B cell (primary cell): Measurements from ENCODE around the gene ITGB7. TPM values are rescaled to one million over a fixed set of nuclear protein-coding genes. Genes with fewer than 3 reads are reported as not detected.

Experiments used
- ATAC-seq: fragments of 200-7000 bp; cut with Tn5 transposase; one replicate; pipeline ENCODE4 v1.10.0; 2021; ENCODE audit warnings: low read depth, mild to moderate bottlenecking, moderate number of reproducible peaks, moderate library complexity
- CTCF ChIA-PET: fragments of 350-600 bp; sonication (Branson Sonifier 250); formaldehyde crosslinking; loops from one replicate; lab custom pipeline; 2021; ENCODE audit warnings: antibody characterized with exemption, inconsistent platforms; lab: Charles Lee
- POLR2A ChIA-PET: fragments of 350-600 bp; sonication (Branson Sonifier 250); formaldehyde crosslinking; loops from one replicate; lab custom pipeline; 2021; ENCODE audit warnings: antibody characterized with exemption; lab: Charles Lee
- DNase-seq: peaks from one replicate; pipeline ENCODE4 v3.0.0; 2013
- H2AFZ ChIP-seq: 2 replicates; pipeline ENCODE4 v1.6.1; 2012; ENCODE audit warnings: mild to moderate bottlenecking, low read depth, low read length; ENCODE audit not compliant: insufficient read depth, poor library complexity, severe bottlenecking
- H3K27ac ChIP-seq, 2 donors: 1 replicate in 1 of 2; 2 replicates in 1 of 2; pipeline ENCODE4 v1.5.1; 2012 to 2013; ENCODE audit warnings: low read length in 2 of 2, mild to moderate bottlenecking in 2 of 2, moderate library complexity in 1 of 2
- H3K27me3 ChIP-seq, 4 experiments: fragments of 200-600 bp in 1 of 4; sonication (generic) in 1 of 4; replicated peaks in 1 of 4; 1 replicate in 2 of 4; 2 replicates in 2 of 4; pipeline versions ENCODE4 v1.6.1 to v1.7.0; 2013 to 2016; ENCODE audit warnings: low read length in 3 of 4, mild to moderate bottlenecking in 2 of 4, mixed read lengths in 1 of 4, moderate library complexity in 1 of 4; ENCODE audit not compliant: insufficient read depth in 4 of 4, control insufficient read depth in 3 of 4; ENCODE audit errors: control extremely low read depth in 1 of 4
- H3K36me3 ChIP-seq, 2 experiments: replicated peaks in 1 of 2; 1 replicate in 1 of 2; 2 replicates in 1 of 2; pipeline versions ENCODE4 v1.6.1 to v1.7.1; 2013; ENCODE audit warnings: low read length in 1 of 2; ENCODE audit not compliant: insufficient read depth in 2 of 2, control insufficient read depth in 1 of 2; ENCODE audit errors: control extremely low read depth in 1 of 2, extremely low read depth in 1 of 2
- H3K4me1 ChIP-seq, 2 donors: fragments of 200-600 bp in 1 of 2; sonication (generic) in 1 of 2; 1 replicate in 1 of 2; 2 replicates in 1 of 2; pipeline versions ENCODE4 v1.5.1 to v1.6.1; 2013 to 2017; ENCODE audit warnings: low read length in 2 of 2; ENCODE audit not compliant: control insufficient read depth in 2 of 2, insufficient read depth in 2 of 2
- H3K4me2 ChIP-seq: replicated peaks from 2 replicates; pipeline ENCODE3; 2012; ENCODE audit warnings: mild to moderate bottlenecking, low read depth, low read length; ENCODE audit not compliant: poor library complexity, severe bottlenecking
- H3K4me3 ChIP-seq, 5 experiments: fragments of 200-600 bp in 1 of 5; sonication (generic) in 1 of 5; 1 replicate in 3 of 5; 2 replicates in 2 of 5; pipeline versions ENCODE4 v1.5.1 to v1.7.0; 2011 to 2016; ENCODE audit warnings: low read length in 4 of 5, mild to moderate bottlenecking in 4 of 5, low read depth in 2 of 5, control low read depth in 1 of 5, moderate library complexity in 1 of 5; ENCODE audit not compliant: insufficient read depth in 1 of 5; ENCODE audit errors: control extremely low read depth in 1 of 5, extremely low read depth in 1 of 5
- H3K79me2 ChIP-seq: fragments of 200-600 bp; sonication (generic); one replicate; pipeline ENCODE4 v1.6.0; 2016; ENCODE audit warnings: low read length; ENCODE audit not compliant: control insufficient read depth, insufficient read depth
- H3K9ac ChIP-seq: fragments of 200-600 bp; sonication (generic); 2 replicates; pipeline ENCODE4 v1.6.1; 2017; ENCODE audit warnings: mild to moderate bottlenecking, low read length, moderate library complexity
- H3K9me3 ChIP-seq, 3 donors: one replicate each; pipeline versions ENCODE4 v1.6.1 to v1.7.1; 2013; ENCODE audit warnings: low read length in 2 of 3; ENCODE audit not compliant: control insufficient read depth in 2 of 3, insufficient read depth in 1 of 3; ENCODE audit errors: control extremely low read depth in 1 of 3
- H4K20me1 ChIP-seq: 2 replicates; pipeline ENCODE4 v1.6.0; 2012; ENCODE audit warnings: mild to moderate bottlenecking, low read length; ENCODE audit not compliant: insufficient read depth, control insufficient read depth, poor library complexity, severe bottlenecking
- H3K27ac Mint-ChIP-seq: one replicate; pipeline ENCODE4 v1.8.0; 2021; ENCODE audit warnings: mixed read lengths
- H3K27me3 Mint-ChIP-seq: one replicate; pipeline ENCODE4 v1.8.0; 2021; ENCODE audit warnings: mixed read lengths
- H3K4me1 Mint-ChIP-seq: one replicate; pipeline ENCODE4 v1.8.0; 2021; ENCODE audit warnings: mixed read lengths
- H3K4me3 Mint-ChIP-seq: one replicate; pipeline ENCODE4 v1.8.0; 2021; ENCODE audit warnings: mixed read lengths
- H3K9me3 Mint-ChIP-seq: one replicate; pipeline ENCODE4 v1.8.0; 2022; ENCODE audit warnings: mixed read lengths; ENCODE audit not compliant: insufficient read depth
- CTCF ChIP-seq: fragments of 200-600 bp; IDR thresholded peaks from one replicate; pipeline ENCODE4 v1.8.0; 2022; ENCODE audit warnings: antibody characterized with exemption, mild to moderate bottlenecking
- EZH2 ChIP-seq: IDR thresholded peaks from 2 replicates; pipeline ENCODE4 v1.6.1; 2012; ENCODE audit warnings: borderline replicate concordance, low read depth, mild to moderate bottlenecking, moderate library complexity, low read length; ENCODE audit not compliant: insufficient read depth, poor library complexity, severe bottlenecking
- WGBS: methylation state at CpG from one replicate; pipeline ENCODE4 v1.1.5; 2013; ENCODE audit warnings: missing lambda C conversion rate; ENCODE audit not compliant: insufficient coverage; 5-methylcytosine and 5-hydroxymethylcytosine counted together
- intact Hi-C: fragments of 100-400 bp; cut with micrococcal nuclease; formaldehyde crosslinking; loops from one replicate; pipeline ENCODE4 v1.10.0; 2022
- polyA plus RNA-seq: library from polyadenylated mRNA; depleted of rRNA; stranded (reverse); fragments of >200 nt; gene quantifications from 2 replicates; pipeline ENCODE4 v1.2.3, GENCODE V29; 2012
- total RNA-seq, 2 donors: library from RNA; stranded (reverse); fragments of 120-200 nt in 1 of 2; gene quantifications; 1 replicate in 1 of 2; 2 replicates in 1 of 2; pipeline versions ENCODE4 v1.2.3 to v1.2.4, GENCODE V29; 2013 to 2022

Gene ITGB7
- total and polyA plus RNA-seq, 2 donors (not counting 1 experiment from before 2014, with no cell fraction given): 199 to 265 TPM

DNA sequence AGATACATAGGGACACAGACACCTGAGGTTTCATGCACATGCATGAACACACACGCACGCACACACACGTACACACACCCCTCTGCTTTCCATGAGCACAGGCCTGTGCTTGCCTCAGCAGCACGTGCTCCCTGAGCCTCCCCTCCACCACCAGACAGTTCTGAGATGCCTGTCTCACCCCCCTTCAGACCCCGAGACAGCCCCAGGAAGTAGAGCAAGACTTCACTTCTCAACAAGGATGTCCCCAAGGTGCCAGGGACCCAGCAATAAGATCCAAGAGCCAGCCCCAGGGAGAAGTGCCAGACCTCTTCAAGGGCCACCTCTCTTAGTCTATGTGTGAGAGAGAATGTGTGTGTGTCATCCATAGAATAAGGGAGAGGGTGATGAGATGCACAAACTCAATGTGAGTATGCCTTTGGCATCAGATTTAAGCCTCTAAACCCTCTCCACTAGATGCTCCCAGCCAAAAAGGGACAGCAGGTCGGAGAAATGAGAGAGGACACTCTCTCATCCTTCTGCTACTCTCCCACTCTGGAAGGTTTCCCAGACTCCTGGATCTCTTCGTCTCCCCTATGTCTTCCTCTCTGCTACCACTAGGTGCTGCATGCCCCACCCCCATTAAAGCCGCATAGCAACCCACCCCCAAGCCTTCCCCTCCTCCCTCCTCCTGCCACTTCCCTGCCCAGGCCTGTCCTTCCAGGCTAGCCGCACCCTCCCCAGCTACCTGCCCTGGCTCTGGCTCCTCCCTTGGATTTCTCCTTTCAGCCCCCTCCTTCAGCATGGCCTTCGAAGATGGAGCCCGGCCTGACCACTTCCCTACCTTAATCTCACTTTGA, 17.2 kb upstream of the ITGB7 start:
- ATAC-seq (no peak), DNase-seq (no peak)
- Histone ChIP-seq H3K9ac (no peak overlapping the region), H3K9me3 (no peaks in the 10 kb centered on the region), H3K36me3 (no peaks in the 10 kb centered on the region), H3K27ac (no peak overlapping the region), H3K79me2 (no peaks in the 10 kb centered on the region), H3K4me3 (no peak overlapping the region), H3K4me1 (peaks cover 9 to 24% of the 10 kb centered on the region in 2 donors), H4K20me1 (no peaks in the 10 kb centered on the region), H2AFZ (no peak overlapping the region), H3K27me3 (no peaks in the 10 kb centered on the region), H3K4me2 (no peak overlapping the region)
- H3K9me3 Mint-ChIP-seq: no peaks in the 10 kb centered on the region
- ChIA-PET CTCF (interaction anchor here (0.8 to 1.9 kb wide), 4 partner anchors 11 to 27 kb away, joined by 3 to 7 read pairs (median 5); no protein-coding TSS in a partner anchor), POLR2A (no interaction called here)
- peak overlapping the region; percentile 10 for H3K27ac Mint-ChIP-seq
- no peaks in the 10 kb centered on the region for H3K27me3 Mint-ChIP-seq
- H3K4me3 Mint-ChIP-seq: peak overlapping the region; percentile 23
- intact Hi-C loops: no loop called here
- no peak for TF ChIP-seq CTCF
- TF ChIP-seq EZH2: no peak
- 78% methylated on average over 11 of the region's 11 CpGs for whole genome bisulfite sequencing
- peaks cover 23% of the 10 kb centered on the region for H3K4me1 Mint-ChIP-seq
